ENCODE results near the gene TEX12.

Gene TEX12

GRCh38 chr11:112173152-112173551 lies 6.0 kb downstream of the TEX12 start:
- TF ChIP-seq, protein P1, sequence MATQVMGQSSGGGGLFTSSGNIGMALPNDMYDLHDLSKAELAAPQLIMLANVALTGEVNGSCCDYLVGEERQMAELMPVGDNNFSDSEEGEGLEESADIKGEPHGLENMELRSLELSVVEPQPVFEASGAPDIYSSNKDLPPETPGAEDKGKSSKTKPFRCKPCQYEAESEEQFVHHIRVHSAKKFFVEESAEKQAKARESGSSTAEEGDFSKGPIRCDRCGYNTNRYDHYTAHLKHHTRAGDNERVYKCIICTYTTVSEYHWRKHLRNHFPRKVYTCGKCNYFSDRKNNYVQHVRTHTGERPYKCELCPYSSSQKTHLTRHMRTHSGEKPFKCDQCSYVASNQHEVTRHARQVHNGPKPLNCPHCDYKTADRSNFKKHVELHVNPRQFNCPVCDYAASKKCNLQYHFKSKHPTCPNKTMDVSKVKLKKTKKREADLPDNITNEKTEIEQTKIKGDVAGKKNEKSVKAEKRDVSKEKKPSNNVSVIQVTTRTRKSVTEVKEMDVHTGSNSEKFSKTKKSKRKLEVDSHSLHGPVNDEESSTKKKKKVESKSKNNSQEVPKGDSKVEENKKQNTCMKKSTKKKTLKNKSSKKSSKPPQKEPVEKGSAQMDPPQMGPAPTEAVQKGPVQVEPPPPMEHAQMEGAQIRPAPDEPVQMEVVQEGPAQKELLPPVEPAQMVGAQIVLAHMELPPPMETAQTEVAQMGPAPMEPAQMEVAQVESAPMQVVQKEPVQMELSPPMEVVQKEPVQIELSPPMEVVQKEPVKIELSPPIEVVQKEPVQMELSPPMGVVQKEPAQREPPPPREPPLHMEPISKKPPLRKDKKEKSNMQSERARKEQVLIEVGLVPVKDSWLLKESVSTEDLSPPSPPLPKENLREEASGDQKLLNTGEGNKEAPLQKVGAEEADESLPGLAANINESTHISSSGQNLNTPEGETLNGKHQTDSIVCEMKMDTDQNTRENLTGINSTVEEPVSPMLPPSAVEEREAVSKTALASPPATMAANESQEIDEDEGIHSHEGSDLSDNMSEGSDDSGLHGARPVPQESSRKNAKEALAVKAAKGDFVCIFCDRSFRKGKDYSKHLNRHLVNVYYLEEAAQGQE (IDR thresholded peaks at IDR 0.05; ENCODE audit: low read depth) = no peak
- TF ChIP-seq TAF1 (IDR thresholded peaks at IDR 0.05; ENCODE audit: low read depth) (no peak), FOXM1 (IDR thresholded peaks at IDR 0.05; ENCODE audit: borderline replicate concordance, low read depth) (no peak), MAX (IDR thresholded peaks at IDR 0.05) (no peak), USF1 (IDR thresholded peaks at IDR 0.05) (no peak), YY1 (IDR thresholded peaks at IDR 0.05; ENCODE audit: low read depth) (no peak), TCF12 (IDR thresholded peaks at IDR 0.05; ENCODE audit: low read depth) (no peak), NFIC (IDR thresholded peaks at IDR 0.05) (no peak), CEBPB (IDR thresholded peaks at IDR 0.05) (no peak), EGR1 (IDR thresholded peaks at IDR 0.05) (no peak), EP300 (IDR thresholded peaks at IDR 0.05; ENCODE audit: borderline replicate concordance) (no peak)

- TF ChIP-seq, protein P1 (IDR thresholded peaks at IDR 0.05; ENCODE audit: low read depth) = no peak
- no peak for TF ChIP-seq TCF12 (IDR thresholded peaks at IDR 0.05; ENCODE audit: low read depth)
- peak; percentile 11; the same call in 1 of the 2 replicates for TF ChIP-seq TEAD4 (IDR thresholded peaks at IDR 0.05)
- no peak for TF ChIP-seq EGR1 (IDR thresholded peaks at IDR 0.05)
- no peak for TF ChIP-seq ZBTB7A (IDR thresholded peaks at IDR 0.05; ENCODE audit: low read depth)
- 0 out of 2 replicates have a peak, but pooled peaks have one; percentile 18 for TF ChIP-seq MAX (IDR thresholded peaks at IDR 0.05)
- TF ChIP-seq EP300 (IDR thresholded peaks at IDR 0.05; ENCODE audit: borderline replicate concordance) = no peak
- no peak for TF ChIP-seq USF1 (IDR thresholded peaks at IDR 0.05)
- TF ChIP-seq YY1 (IDR thresholded peaks at IDR 0.05; ENCODE audit: low read depth) = no peak
- no peak for TF ChIP-seq CEBPB (IDR thresholded peaks at IDR 0.05)
- TF ChIP-seq RAD21 (IDR thresholded peaks at IDR 0.05; ENCODE audit: low read depth) = peak; percentile 79
- no peak for TF ChIP-seq FOXM1 (IDR thresholded peaks at IDR 0.05; ENCODE audit: borderline replicate concordance, low read depth)
- TF ChIP-seq TAF1 (IDR thresholded peaks at IDR 0.05; ENCODE audit: low read depth) = no peak
- TF ChIP-seq CREB1 (IDR thresholded peaks at IDR 0.05; ENCODE audit: low read depth) = no peak
- 0 out of 2 replicates have a peak, but pooled peaks have one; percentile 10 for TF ChIP-seq NFIC (IDR thresholded peaks at IDR 0.05)
Observed at GRCh38 chr11:112174789-112175598, 7.8 kb downstream of the TEX12 start, which contains the start of gene BCO2. TSS of gene BCO2 (plus strand) at chr11:112175512. CDS start at chr11:112175602, 90 bp downstream.

DNA sequence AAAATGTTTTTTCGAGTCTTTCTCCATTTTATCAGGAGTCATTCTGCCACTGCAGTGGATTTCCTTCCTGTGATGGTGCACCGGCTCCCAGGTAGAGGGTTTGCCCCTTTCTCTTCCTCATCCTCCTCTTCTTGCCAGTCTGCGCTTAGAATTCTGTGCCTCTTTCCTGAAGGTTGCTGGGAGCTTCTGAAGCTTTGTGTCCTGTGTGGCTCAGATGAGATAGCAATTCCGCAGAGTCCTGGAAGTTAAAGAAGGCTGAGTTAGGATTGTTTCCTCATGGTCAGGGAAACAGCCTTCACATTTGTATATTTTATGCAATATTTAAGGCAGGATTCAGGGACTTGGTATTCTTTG lies 8.4 kb downstream of the TEX12 start:
- TF ChIP-seq YY1 (IDR thresholded peaks at IDR 0.05; ENCODE audit: low read depth) (no peak), USF1 (IDR thresholded peaks at IDR 0.05) (no peak), ZBTB7A (IDR thresholded peaks at IDR 0.05; ENCODE audit: low read depth) (no peak), EP300 (IDR thresholded peaks at IDR 0.05; ENCODE audit: borderline replicate concordance) (no peak), FOXM1 (IDR thresholded peaks at IDR 0.05; ENCODE audit: borderline replicate concordance, low read depth) (no peak), TAF1 (IDR thresholded peaks at IDR 0.05; ENCODE audit: low read depth) (no peak)

DNA sequence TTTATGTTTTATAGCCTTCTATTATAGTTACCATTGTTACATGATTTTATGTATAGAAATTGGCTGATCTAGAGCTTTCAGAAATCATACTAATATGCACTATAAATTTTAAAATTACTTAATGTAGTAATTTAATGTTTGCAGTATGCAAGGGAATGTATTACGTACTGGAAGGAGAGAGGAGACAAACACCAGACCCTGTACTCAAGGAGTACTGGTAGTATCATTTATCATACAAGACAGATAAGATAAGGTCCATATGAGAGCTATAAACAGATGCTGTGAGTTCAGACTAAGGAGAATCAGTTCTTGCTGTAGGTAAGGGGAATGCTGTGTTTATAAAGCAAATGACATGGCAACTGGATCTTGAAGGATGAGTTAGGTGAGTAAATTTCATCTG lies 8.9 kb downstream of the TEX12 start:
- TF ChIP-seq TEAD4 (IDR thresholded peaks at IDR 0.05) (no peak), MAX (IDR thresholded peaks at IDR 0.05) (no peak)

DNA sequence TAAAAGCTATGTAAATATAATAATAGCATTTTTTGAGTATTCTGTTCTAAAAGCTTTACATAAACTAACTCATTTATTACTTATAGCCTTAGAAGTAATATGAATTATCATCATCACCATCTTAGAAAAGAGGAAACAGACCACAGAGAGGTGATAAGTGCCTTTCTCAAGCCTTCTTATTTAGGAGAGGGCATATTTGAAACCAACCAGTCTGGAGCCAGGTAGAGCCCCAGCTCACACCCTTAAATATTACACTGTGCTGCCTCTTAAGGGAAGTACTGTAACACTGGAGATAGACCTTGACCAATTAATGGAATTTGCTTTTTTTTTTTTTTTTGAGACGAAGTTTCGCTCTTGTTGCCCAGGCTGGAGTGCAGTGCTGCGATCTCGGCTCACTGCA lies 10.4 kb downstream of the TEX12 start:
- TF ChIP-seq CREB1 (IDR thresholded peaks at IDR 0.05; ENCODE audit: low read depth) = no peak
- no peak for TF ChIP-seq EGR1 (IDR thresholded peaks at IDR 0.05)
- no peak for TF ChIP-seq MAX (IDR thresholded peaks at IDR 0.05)
- TF ChIP-seq TCF12 (IDR thresholded peaks at IDR 0.05; ENCODE audit: low read depth) = no peak
- TF ChIP-seq, protein P1 (IDR thresholded peaks at IDR 0.05; ENCODE audit: low read depth) = no peak
